RWPE2 (cell line): Measurements from ENCODE around the gene MYB.

ENCODE experiments used
- ATAC-seq: fragments of 200-7000 bp; cut with Tn5 transposase; 3 replicates; pipeline ENCODE4 v1.9.1; 2021; ENCODE audit warnings: low read depth
- DNase-seq: peaks from one replicate; pipeline ENCODE4 v3.0.0-alpha.2; 2020; ENCODE audit warnings: low spot score
- H3K27ac ChIP-seq: fragments of 450-650 bp; 2 replicates; pipeline ENCODE4 v1.5.1; 2017; ENCODE audit warnings: mild to moderate bottlenecking; ENCODE audit not compliant: poor library complexity, severe bottlenecking
- H3K27me3 ChIP-seq: fragments of 250-450 bp; sonication (Bioruptor Pico); 2 replicates; pipeline ENCODE4 v1.5.1; 2021; ENCODE audit warnings: mild to moderate bottlenecking, moderate library complexity; ENCODE audit not compliant: insufficient read depth, poor library complexity, severe bottlenecking
- H3K36me3 ChIP-seq: fragments of 250-450 bp; sonication (Bioruptor Pico); 2 replicates; pipeline ENCODE4 v1.5.1; 2020; ENCODE audit warnings: low read depth, mild to moderate bottlenecking, moderate library complexity
- H3K4me1 ChIP-seq: fragments of 250-450 bp; sonication (Bioruptor Pico); 2 replicates; pipeline ENCODE4 v1.5.1; 2021; ENCODE audit warnings: mild to moderate bottlenecking, moderate library complexity; ENCODE audit not compliant: insufficient read depth, poor library complexity, severe bottlenecking
- H3K4me3 ChIP-seq: fragments of 250-450 bp; sonication (Bioruptor Pico); 2 replicates; pipeline ENCODE4 v1.5.1; 2021; ENCODE audit warnings: mild to moderate bottlenecking, moderate library complexity; ENCODE audit not compliant: severe bottlenecking
- H3K9me3 ChIP-seq: fragments of 250-450 bp; sonication (Bioruptor Pico); 2 replicates; pipeline ENCODE4 v1.5.1; 2021; ENCODE audit warnings: mild to moderate bottlenecking, moderate library complexity; ENCODE audit not compliant: severe bottlenecking
- CTCF ChIP-seq: fragments of 450-650 bp; IDR thresholded peaks from one replicate; pipeline ENCODE4 v1.5.1; 2017; ENCODE audit warnings: mild to moderate bottlenecking, moderate library complexity; ENCODE audit not compliant: poor library complexity, severe bottlenecking

MYB gene

GRCh38 chr6:135202836-135203235 lies 21.7 kb downstream of the MYB start:
- Histone ChIP-seq H3K4me3 (no peak overlapping the region), H3K4me1 (no peaks in the 10 kb centered on the region), H3K27me3 (no peaks in the 10 kb centered on the region), H3K36me3 (no peaks in the 10 kb centered on the region), H3K27ac (no peak overlapping the region), H3K9me3 (no peaks in the 10 kb centered on the region)
- no peak for ATAC-seq
- TF ChIP-seq CTCF = no peak
- no peak for DNase-seq

- no peak for ATAC-seq
Observed at GRCh38 chr6:135204951-135205350, 23.8 kb downstream of the MYB start.

DNA sequence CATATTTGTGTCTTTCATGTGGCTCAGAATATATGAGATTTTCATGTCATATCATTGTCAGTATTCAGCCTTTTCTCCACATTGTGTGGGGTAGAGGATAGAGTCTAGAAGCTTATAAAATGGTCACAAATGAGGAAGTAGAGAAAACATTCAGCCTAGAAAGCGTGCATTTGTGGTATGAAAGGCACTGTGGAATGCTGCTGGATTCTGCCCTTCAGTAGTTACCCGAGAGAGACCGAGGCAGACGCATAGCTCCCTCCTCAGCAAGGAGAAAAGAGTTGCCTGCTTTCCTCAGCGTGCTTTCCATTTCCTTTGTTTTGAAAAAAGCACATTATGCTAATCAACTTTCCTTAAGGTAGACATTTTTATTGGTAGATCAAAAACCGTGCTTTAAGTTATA lies 28.7 kb downstream of the MYB start:
- Histone ChIP-seq H3K27me3 (no peaks in the 10 kb centered on the region), H3K4me1 (peaks cover 11% of the 10 kb centered on the region), H3K27ac (no peak overlapping the region), H3K4me3 (no peak overlapping the region), H3K9me3 (no peaks in the 10 kb centered on the region), H3K36me3 (no peaks in the 10 kb centered on the region)
- TF ChIP-seq CTCF = no peak
- DNase-seq = no peak
- ATAC-seq = no peak

More at GRCh38 chr6:135204951-135205350, 23.8 kb downstream of the MYB start:
- no peaks in the 10 kb centered on the region for H3K4me1 ChIP-seq
- H3K9me3 ChIP-seq = no peaks in the 10 kb centered on the region
- H3K36me3 ChIP-seq = no peaks in the 10 kb centered on the region
- no peak overlapping the region for H3K27ac ChIP-seq
- H3K27me3 ChIP-seq = no peaks in the 10 kb centered on the region
- no peak for TF ChIP-seq CTCF
- H3K4me3 ChIP-seq = no peak overlapping the region
- no peak for DNase-seq

- Histone ChIP-seq H3K27me3 (no peaks in the 10 kb centered on the region), H3K9me3 (no peaks in the 10 kb centered on the region), H3K27ac (no peak overlapping the region), H3K4me3 (no peak overlapping the region), H3K4me1 (peaks cover 11% of the 10 kb centered on the region), H3K36me3 (no peaks in the 10 kb centered on the region)
- no peak for DNase-seq
- ATAC-seq = no peak
- no peak for TF ChIP-seq CTCF
Observed at GRCh38 chr6:135210632-135211305, 29.7 kb downstream of the MYB start.

DNA sequence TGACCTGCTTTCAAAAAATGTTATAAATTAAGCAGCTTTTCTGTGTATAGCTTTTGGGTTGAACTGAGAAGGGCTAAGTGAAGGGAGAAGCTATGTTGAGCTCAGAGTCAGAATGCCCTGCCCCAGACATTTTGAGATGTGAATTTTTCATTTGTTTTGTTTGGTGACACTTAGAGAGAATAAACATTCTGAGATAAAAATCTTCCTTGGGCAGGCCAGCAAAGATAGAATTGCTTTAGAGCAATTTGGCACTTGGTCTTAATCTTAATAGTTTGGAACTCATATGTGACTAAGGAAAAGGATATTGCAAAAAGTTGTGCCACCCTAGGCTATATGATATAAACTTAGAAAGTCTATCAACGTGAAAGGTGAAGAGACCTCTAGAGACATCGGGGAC lies 30.2 kb downstream of the MYB start:
- H3K27me3 ChIP-seq = no peaks in the 10 kb centered on the region
- peaks cover 11% of the 10 kb centered on the region for H3K4me1 ChIP-seq
- H3K4me3 ChIP-seq = no peak overlapping the region
- ATAC-seq = no peak
- no peaks in the 10 kb centered on the region for H3K9me3 ChIP-seq
- TF ChIP-seq CTCF = no peak
- H3K36me3 ChIP-seq = no peaks in the 10 kb centered on the region
- H3K27ac ChIP-seq = no peak overlapping the region
- DNase-seq = no peak
